Type B pancreatic cell (in vitro differentiated cells): ENCODE results near the gene THAP6. TPM values are rescaled to one million over a fixed set of nuclear protein-coding genes. Genes with fewer than 3 reads are reported as not detected.
"Not testable (repeated sequence)": the region's sequence is repeated elsewhere in the genome, so short reads cannot be mapped to it uniquely, and the experiment has no call there.

Source experiments
- DNase-seq: peaks from one replicate; pipeline ENCODE4 v3.0.0; 2021; ENCODE audit warnings: mixed read lengths; ENCODE audit not compliant: unreplicated experiment; ENCODE audit errors: extremely low spot score
- H3K27ac Mint-ChIP-seq: 2 replicates; pipeline ENCODE4 v1.8.0; 2021; ENCODE audit warnings: mild to moderate bottlenecking, mixed read lengths
- H3K27me3 Mint-ChIP-seq: 2 replicates; pipeline ENCODE4 v1.8.0; 2021; ENCODE audit warnings: mixed read lengths
- H3K36me3 Mint-ChIP-seq: 2 replicates; pipeline ENCODE4 v1.8.0; 2021; ENCODE audit warnings: mixed read lengths
- H3K4me1 Mint-ChIP-seq: one replicate; pipeline ENCODE4 v1.8.0; 2021; ENCODE audit warnings: mixed read lengths; ENCODE audit not compliant: unreplicated experiment
- H3K4me3 Mint-ChIP-seq: 2 replicates; pipeline ENCODE4 v1.8.0; 2021; ENCODE audit warnings: mild to moderate bottlenecking, mixed read lengths
- H3K9me3 Mint-ChIP-seq: 2 replicates; pipeline ENCODE4 v1.8.0; 2021; ENCODE audit warnings: mixed read lengths
- total RNA-seq: library from RNA; stranded (reverse); gene quantifications from 2 replicates; pipeline ENCODE4 v1.2.1, GENCODE V29; 2021; ENCODE audit warnings: low replicate concordance
- TF ChIP-seq, protein P1 (sequence below): fragments of 200-600 bp; sonication (generic); conservative IDR thresholded peaks from 2 replicates; pipeline ENCODE4 v1.5.0; 2021; ENCODE audit warnings: antibody characterized with exemption, mild to moderate bottlenecking

The THAP6 gene
- total RNA-seq, 1 donor from 2014 or later, result 19.1 TPM

DNA sequence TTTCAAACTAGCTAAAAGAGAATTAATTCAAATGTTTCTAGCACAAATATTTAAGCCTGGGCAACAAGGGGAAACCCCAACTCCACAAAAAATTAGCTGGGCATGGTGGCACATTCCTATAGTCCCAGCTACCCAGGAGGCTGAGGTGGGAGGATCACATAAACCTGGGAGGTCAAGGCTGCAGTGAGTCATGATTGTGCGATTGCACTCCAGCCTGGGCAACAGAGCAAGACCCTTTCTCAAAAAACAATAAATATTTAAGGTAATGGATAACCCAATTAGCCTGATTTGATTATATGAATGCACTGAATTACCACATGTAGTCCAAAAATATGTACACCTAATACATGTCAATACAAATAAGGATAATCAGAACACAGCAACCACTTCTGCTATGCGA is 14.4 kb upstream of the THAP6 start:
- peaks cover 41% of the 10 kb centered on the region for H3K36me3 Mint-ChIP-seq
- DNase-seq, result no peak
- H3K9me3 Mint-ChIP-seq, result peaks cover 11% of the 10 kb centered on the region
- H3K27me3 Mint-ChIP-seq, result no peaks in the 10 kb centered on the region
- H3K27ac Mint-ChIP-seq, result no peak overlapping the region
- H3K4me1 Mint-ChIP-seq, result peaks cover 4% of the 10 kb centered on the region
- TF ChIP-seq, protein P1, sequence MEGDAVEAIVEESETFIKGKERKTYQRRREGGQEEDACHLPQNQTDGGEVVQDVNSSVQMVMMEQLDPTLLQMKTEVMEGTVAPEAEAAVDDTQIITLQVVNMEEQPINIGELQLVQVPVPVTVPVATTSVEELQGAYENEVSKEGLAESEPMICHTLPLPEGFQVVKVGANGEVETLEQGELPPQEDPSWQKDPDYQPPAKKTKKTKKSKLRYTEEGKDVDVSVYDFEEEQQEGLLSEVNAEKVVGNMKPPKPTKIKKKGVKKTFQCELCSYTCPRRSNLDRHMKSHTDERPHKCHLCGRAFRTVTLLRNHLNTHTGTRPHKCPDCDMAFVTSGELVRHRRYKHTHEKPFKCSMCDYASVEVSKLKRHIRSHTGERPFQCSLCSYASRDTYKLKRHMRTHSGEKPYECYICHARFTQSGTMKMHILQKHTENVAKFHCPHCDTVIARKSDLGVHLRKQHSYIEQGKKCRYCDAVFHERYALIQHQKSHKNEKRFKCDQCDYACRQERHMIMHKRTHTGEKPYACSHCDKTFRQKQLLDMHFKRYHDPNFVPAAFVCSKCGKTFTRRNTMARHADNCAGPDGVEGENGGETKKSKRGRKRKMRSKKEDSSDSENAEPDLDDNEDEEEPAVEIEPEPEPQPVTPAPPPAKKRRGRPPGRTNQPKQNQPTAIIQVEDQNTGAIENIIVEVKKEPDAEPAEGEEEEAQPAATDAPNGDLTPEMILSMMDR, result no peak
- H3K4me3 Mint-ChIP-seq, result no peak overlapping the region

DNA sequence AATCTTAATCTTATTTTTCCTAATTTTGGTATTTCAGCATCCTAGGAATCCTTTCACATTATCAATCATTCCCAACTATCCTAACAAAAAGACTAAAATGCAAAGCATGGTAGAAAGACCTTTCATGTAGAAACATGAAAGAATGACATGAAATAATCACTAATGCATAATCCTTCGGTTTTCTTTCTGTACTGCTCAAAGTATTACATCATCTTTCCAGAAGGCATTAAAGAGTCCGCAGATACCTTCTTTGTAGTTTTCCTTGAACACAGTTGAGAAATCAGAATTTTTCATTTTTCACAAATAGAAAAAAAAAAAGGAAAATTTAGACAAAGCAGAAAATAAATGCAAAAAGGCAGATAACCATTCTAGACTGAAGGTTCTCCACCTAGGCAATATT is 11.6 kb upstream of the THAP6 start:
- Mint-ChIP-seq H3K9me3 (peaks cover 11% of the 10 kb centered on the region), H3K4me1 (no peaks in the 10 kb centered on the region), H3K4me3 (no peak overlapping the region), H3K27me3 (no peaks in the 10 kb centered on the region), H3K27ac (no peak overlapping the region), H3K36me3 (peaks cover 45% of the 10 kb centered on the region)
- TF ChIP-seq, protein P1, result no peak
- no peak for DNase-seq

DNA sequence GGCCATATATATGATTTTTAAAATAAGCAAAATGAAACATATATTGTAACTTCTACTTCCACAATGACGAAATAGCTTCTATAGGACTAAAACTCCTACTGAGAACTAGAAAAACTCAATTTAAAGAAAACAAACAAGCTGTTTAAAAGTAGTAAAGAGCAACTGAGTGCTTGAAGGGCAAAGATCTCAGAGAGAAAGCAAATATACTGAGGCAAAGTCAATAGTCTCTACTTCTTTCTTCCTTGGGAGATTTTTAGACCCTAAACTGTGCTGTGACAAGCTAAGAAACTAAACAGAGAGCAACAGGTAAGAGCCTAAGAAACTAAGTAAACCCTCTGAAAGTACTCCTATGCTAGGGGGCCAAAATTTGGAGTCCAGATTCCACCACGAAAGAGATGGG is 8.6 kb upstream of the THAP6 start:
- DNase-seq, result no peak
- no peak overlapping the region for H3K4me3 Mint-ChIP-seq
- H3K9me3 Mint-ChIP-seq, result no peaks in the 10 kb centered on the region
- H3K36me3 Mint-ChIP-seq, result peaks cover 28% of the 10 kb centered on the region
- H3K27ac Mint-ChIP-seq, result no peak overlapping the region
- TF ChIP-seq, protein P1, result no peak
- peaks cover 11% of the 10 kb centered on the region for H3K4me1 Mint-ChIP-seq
- H3K27me3 Mint-ChIP-seq, result no peaks in the 10 kb centered on the region

DNA sequence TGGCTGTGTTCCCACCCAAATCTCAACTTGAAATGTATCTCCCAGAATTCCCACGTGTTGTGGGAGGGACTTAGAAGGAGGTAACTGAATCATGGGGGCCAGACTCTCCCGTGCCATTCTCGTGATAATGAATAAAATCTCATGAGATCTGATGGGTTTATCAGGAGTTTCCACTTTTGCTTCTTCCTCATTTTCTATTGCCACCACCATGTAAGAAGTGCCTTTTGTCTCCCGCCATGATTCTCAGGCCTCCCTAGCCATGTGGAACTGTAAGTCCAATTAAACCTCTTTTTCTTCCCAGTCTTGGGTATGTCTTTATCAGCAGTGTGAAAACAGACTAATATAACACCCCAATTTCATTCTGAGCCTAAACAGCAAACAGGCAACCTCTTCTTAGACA is 4.7 kb upstream of the THAP6 start:
- H3K27ac Mint-ChIP-seq, DNase-seq, H3K27me3 Mint-ChIP-seq, H3K9me3 Mint-ChIP-seq, H3K4me3 Mint-ChIP-seq: not testable (repeated sequence)
- Mint-ChIP-seq H3K36me3 (peaks cover 20% of the 10 kb centered on the region), H3K4me1 (peaks cover 11% of the 10 kb centered on the region)

DNA sequence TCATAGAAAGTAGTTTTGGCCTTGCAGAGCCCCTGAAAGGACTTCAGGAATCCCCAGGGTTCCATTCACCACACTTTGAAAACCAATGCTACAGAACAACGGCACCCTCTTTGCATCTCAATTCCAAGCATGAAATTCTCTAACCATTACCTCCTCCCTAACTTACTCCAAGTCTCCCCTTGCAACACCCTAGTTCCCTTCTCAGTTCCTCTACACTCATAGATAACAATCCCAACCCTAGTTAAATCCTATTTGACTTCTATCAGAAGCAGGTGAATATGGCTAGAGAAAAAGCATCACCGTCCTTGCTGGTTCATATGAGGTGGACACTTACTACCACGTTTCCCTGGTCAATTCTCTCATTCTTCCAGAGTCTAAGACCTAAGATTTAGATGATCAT is 2.4 kb upstream of the THAP6 start:
- no peak for DNase-seq
- H3K4me3 Mint-ChIP-seq, result no peak overlapping the region
- peaks cover 16% of the 10 kb centered on the region for H3K36me3 Mint-ChIP-seq
- TF ChIP-seq, protein P1, result no peak
- H3K9me3 Mint-ChIP-seq, result no peaks in the 10 kb centered on the region
- H3K27ac Mint-ChIP-seq, result no peak overlapping the region
- H3K4me1 Mint-ChIP-seq, result peaks cover 16% of the 10 kb centered on the region
- no peaks in the 10 kb centered on the region for H3K27me3 Mint-ChIP-seq

DNA sequence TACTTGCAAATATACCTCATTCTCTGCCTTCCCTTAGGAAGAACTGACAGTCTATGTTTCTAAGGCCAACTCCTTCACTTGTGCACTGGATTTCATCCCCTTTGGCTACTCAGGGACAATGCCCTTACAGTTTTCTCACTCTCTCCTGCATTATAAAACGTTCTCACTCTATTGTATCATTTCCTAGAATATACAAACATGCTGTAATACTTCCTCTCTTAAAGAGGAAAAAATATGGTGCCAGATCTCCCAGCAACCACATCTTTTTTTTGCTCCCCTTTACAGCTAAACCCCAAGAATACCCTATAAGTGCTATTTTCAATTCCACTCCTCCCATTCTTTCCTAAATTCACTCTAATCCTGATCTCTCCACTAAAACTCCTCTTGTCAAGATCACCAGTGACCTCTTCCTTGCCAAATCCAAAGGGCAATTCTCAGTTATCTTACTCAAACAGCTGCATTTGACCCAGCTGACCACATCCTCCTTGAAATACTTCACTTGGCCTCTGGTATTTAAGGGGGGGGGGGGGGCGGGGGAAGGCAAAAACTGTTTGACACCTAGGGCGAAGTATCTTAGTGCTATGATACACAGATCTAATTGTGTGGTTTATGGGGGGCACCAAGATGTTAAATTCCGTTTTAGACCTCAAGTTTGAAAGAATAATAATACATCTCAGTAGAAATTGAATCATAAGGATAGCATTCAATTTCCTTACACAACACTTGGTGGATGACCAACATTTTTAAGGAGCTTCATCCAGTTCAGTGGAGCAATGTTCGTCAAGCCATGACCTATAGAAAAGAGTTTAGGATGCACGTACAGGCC is 1.7 kb upstream of the THAP6 start:
- peak overlapping the region; percentile 98 for H3K27ac Mint-ChIP-seq
- TF ChIP-seq, protein P1, result no peak

More for the DNA sequence above, 1.7 kb upstream of the THAP6 start:
- Mint-ChIP-seq H3K9me3 (no peaks in the 10 kb centered on the region), H3K4me1 (peaks cover 16% of the 10 kb centered on the region), H3K27me3 (no peaks in the 10 kb centered on the region), H3K4me3 (no peak overlapping the region), H3K36me3 (peaks cover 13% of the 10 kb centered on the region)
- DNase-seq, result no peak
